ENCODE measurements around the gene WIZ. TPM values are rescaled to one million over a fixed set of nuclear protein-coding genes. Genes with fewer than 3 reads are reported as not detected.

WIZ gene
- total RNA-seq, 4 donors from 2014 or later = 17.4 to 41.8 (median 33.6) TPM

DNA sequence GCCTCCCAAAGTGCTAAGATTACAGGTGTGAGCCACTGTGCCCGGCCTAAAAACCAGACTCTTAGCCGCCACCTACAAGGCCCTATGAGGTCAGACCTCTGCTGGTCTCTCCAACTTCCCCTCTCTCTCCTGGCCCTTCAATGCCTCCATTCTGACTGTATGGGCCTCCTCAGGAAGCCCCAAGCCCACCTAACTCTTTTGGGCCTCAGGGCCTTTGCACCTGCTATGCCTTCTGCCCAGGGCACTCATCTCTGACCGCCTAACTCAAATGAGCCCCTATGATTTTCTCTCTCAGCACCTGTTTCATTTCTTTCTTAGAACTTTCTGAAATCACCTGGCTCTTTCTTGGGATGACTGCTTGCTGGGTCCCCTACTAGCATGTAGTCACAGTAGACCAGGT, 6.4 kb downstream of the WIZ start:
- TF ChIP-seq, protein P1, sequence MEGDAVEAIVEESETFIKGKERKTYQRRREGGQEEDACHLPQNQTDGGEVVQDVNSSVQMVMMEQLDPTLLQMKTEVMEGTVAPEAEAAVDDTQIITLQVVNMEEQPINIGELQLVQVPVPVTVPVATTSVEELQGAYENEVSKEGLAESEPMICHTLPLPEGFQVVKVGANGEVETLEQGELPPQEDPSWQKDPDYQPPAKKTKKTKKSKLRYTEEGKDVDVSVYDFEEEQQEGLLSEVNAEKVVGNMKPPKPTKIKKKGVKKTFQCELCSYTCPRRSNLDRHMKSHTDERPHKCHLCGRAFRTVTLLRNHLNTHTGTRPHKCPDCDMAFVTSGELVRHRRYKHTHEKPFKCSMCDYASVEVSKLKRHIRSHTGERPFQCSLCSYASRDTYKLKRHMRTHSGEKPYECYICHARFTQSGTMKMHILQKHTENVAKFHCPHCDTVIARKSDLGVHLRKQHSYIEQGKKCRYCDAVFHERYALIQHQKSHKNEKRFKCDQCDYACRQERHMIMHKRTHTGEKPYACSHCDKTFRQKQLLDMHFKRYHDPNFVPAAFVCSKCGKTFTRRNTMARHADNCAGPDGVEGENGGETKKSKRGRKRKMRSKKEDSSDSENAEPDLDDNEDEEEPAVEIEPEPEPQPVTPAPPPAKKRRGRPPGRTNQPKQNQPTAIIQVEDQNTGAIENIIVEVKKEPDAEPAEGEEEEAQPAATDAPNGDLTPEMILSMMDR (IDR thresholded peaks at IDR 0.05) = no peak
- ATAC-seq (ENCODE audit: low FRiP score) = no peak
- no peak for DNase-seq (ENCODE audit: low spot score)

DNA sequence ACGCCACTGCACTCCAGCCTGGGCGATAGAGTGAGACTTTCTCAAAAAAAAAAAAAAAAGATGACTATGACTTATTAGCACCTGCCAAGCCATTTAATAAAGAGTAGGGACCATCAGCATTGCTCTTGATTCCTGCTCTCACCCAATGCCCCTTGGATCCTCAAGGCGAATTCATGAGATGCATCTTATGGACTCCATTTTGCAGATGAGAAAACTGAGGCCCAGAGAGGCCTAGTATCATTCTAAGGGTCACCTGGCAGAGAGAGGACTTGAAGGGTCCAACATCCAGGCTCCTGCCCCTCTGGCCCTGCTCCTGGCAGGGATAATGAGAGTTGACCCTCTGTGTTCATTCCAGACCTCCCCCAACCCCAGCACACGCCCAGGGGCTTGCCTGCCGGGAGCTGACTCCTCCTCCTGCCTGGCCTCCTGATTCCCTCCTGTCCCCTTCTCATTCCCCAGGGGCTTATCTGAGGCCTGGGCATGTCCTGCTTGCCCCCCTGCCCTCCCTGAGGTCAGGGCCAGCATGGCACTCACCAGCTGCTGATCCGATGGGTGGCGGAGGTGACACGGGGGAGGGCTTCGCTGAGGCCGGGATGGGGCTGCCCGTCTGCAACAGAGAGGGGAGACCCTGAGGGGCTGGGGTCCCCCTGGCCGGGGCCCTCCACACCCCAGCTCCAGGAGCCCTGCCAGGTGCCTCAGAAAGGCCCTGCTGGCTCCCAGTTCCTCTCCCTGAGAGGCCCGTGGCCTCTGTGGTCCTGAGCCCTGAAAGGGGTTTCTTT, 7.4 kb downstream of the WIZ start:
- TF ChIP-seq, protein P1 (IDR thresholded peaks at IDR 0.05) = no peak
- DNase-seq (ENCODE audit: low spot score) (no peak), ATAC-seq (ENCODE audit: low FRiP score) (no peak)

DNA sequence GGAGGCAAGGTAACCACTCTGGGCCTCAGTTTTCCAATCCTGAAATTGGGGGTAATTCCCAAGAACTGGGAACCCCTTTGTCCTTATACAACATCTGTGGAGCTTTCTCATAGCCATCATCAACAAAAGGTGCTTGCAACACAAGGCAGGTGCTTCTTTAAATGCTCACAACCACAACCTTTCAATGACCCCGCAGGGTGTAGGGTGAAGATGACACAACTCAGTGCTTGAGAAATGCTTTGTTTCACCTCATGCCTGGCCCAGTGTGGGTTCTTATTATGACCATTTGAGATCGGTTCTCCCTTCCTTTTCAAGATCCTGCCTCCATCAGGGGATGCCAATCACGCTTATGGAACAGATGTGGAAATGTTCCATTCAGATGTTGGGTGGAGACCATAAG, 8.4 kb downstream of the WIZ start:
- TF ChIP-seq, protein P1 (IDR thresholded peaks at IDR 0.05) = no peak
- no peak for DNase-seq (ENCODE audit: low spot score)
- no peak for ATAC-seq (ENCODE audit: low FRiP score)

DNA sequence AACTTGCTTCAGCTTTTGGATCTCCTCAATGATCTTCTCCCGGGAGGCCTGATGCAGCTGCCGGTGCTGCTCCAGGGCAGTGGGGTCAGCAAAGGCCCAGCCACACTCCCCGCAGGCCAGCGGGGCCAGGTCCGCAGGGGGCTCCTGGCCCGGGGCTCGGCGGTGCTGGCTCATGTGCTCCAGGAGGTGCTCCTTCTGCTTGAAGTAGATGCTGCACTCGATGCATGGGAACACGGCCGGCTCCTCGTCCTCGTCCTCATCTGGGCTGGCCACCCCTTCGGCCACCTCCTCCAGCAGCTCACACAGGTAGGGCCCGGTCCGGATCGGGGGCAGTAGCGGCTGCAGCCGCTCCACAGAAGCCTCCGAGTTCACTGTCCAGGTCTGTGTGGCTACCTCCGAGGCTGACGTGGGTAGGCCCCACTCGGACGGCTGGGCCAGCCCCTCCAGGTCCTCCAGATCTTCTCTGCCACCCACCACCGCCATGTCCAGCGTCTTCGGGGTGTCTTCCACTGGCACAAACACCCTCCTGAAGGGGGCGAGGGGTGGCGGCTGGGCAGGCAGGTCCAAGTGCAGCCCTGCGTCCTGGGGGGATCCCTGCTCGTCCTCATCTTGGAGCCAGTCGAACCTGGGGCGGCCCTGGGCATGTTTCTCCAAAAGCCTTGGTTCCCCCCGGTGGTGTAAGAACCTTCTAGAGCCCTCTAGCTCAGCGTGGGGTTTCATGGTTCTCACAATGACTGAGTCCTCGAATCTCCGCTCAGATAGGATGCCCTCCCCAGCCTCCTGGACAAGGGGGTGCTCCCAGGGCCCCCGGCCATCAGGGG, 9.7 kb downstream of the WIZ start:
- ATAC-seq (ENCODE audit: low FRiP score) (no peak), DNase-seq (ENCODE audit: low spot score) (no peak)
- TF ChIP-seq, protein P1 (IDR thresholded peaks at IDR 0.05) = no peak

DNA sequence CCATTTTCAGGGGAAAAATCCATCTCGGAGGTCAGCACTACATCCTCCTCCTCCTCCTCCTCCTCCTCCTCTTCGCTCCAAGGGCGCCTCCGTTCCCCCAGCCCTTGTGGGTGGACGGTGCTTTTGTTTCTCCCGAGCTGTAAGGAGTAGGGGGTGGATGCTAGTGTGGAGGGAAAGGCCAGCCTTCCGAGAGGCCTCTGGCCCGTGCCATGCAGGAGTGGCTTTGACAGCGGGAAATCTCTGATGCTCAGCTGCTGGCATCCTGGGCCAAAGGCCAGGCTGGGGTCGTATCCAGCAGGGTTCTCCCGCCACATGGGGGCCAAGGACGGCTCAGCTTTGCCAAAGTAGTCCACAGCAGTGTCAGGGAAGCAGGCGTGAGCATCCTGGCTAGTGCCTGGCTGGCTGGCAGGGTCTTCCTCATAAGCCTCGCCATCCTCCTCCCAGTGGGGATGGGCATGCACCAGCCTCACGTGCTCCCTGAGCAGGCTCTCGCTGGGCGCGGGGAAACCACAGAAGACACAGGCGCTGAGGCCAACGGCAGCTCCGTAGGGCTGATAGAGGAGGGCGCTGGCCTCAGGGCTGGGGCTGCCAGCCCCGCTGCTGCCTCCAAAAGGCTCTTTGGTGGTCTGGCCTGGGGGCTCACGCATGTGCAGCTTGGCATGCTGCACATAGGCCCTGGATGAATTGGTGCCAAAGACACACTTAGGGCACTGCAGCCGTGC, 10.5 kb downstream of the WIZ start:
- TF ChIP-seq, protein P1 (IDR thresholded peaks at IDR 0.05) = no peak

DNA sequence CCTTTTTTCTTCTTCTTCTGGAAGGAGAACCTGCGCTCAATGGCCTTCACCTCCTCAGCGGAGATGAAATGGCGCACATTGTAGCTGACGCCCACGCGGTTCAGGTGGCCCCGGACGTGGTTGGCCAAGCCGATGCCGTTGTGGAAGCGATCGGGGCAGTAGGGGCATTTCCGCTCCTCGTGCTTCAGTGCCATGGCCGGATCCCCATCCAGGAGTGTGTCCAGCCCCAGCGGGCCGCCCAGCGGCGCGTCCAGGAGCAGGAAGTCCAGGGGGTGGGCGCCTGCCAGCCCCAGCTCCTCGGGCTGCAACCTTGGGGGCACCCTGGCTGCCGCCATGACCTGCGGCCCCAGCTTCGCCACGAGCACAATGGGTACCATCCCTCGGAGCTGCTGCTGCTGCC, 11.2 kb downstream of the WIZ start:
- no peak for ATAC-seq (ENCODE audit: low FRiP score)
- TF ChIP-seq, protein P1 (IDR thresholded peaks at IDR 0.05) = no peak
- no peak for DNase-seq (ENCODE audit: low spot score)

More for the DNA sequence above, 10.5 kb downstream of the WIZ start:
- DNase-seq (ENCODE audit: low spot score) (no peak), ATAC-seq (ENCODE audit: low FRiP score) (no peak)
